IMR-90 (cell line): ENCODE results near the gene DHX38. TPM values are rescaled to one million over a fixed set of nuclear protein-coding genes. Genes with fewer than 3 reads are reported as not detected.

Experiments used
- ATAC-seq: fragments of 200-7000 bp; cut with Tn5 transposase; 2 replicates; pipeline ENCODE4 v1.9.1; 2020; ENCODE audit warnings: low read depth, mild to moderate bottlenecking, moderate library complexity
- BruUV-seq: library from RNA; stranded (reverse); fragments of 400-500 nt; replicated peaks from 2 replicates; lab custom pipeline; 2021; lab: Mats Ljungman, UMichigan
- CTCF ChIA-PET: fragments of 300-600 bp; formaldehyde crosslinking; extraction: SDS; loops from one replicate; lab custom pipeline; 2021; ENCODE audit warnings: antibody characterized with exemption; lab: Yijun Ruan, JAX
- POLR2A ChIA-PET: fragments of 300-600 bp; sonication (Branson Sonifier 250); formaldehyde crosslinking; loops from one replicate; lab custom pipeline; 2022; ENCODE audit warnings: antibody characterized with exemption; ENCODE audit not compliant: unreplicated experiment; lab: Charles Lee
- DNase-seq: peaks from one replicate; pipeline ENCODE4 v3.0.0; 2013
- H2AFZ ChIP-seq: replicated peaks from 2 replicates; pipeline ENCODE3; 2013; ENCODE audit warnings: low read length, mild to moderate bottlenecking; ENCODE audit not compliant: poor library complexity
- H2AK5ac ChIP-seq: 2 replicates; pipeline ENCODE4 v1.6.1; 2013; ENCODE audit warnings: low read depth, low read length, inconsistent platforms
- H2AK9ac ChIP-seq: replicated peaks from 2 replicates; pipeline ENCODE3; 2013; ENCODE audit warnings: mild to moderate bottlenecking, low read depth, low read length, moderate library complexity; ENCODE audit not compliant: poor library complexity
- H2BK120ac ChIP-seq: 2 replicates; pipeline ENCODE4 v1.6.1; 2013; ENCODE audit warnings: low read depth, low read length, inconsistent platforms
- H2BK15ac ChIP-seq: 3 replicates; pipeline ENCODE4 v1.6.1; 2013; ENCODE audit warnings: low read depth, low read length, inconsistent platforms
- H2BK20ac ChIP-seq: 2 replicates; pipeline ENCODE4 v1.6.1; 2013; ENCODE audit warnings: low read depth, mild to moderate bottlenecking, inconsistent platforms, low read length, moderate library complexity
- H2BK5ac ChIP-seq: 2 replicates; pipeline ENCODE4 v1.6.1; 2013; ENCODE audit warnings: mild to moderate bottlenecking, low read depth, low read length, inconsistent platforms; ENCODE audit not compliant: poor library complexity, severe bottlenecking
- H3K14ac ChIP-seq: replicated peaks from 2 replicates; pipeline ENCODE4 v1.6.1; 2013; ENCODE audit warnings: low read depth, low read length, inconsistent platforms
- H3K18ac ChIP-seq: 2 replicates; pipeline ENCODE4 v1.6.1; 2013; ENCODE audit warnings: low read depth, low read length, control low read depth
- H3K23ac ChIP-seq: 2 replicates; pipeline ENCODE4 v1.6.1; 2013; ENCODE audit warnings: low read depth, low read length, inconsistent platforms
- H3K27ac ChIP-seq: 2 replicates; pipeline ENCODE4 v1.5.1; 2013; ENCODE audit warnings: mild to moderate bottlenecking, control low read depth, low read length; ENCODE audit not compliant: insufficient read depth
- H3K27me3 ChIP-seq: 2 replicates; pipeline ENCODE4 v1.6.1; 2013; ENCODE audit warnings: low read length; ENCODE audit not compliant: control insufficient read depth, insufficient read depth
- H3K36me3 ChIP-seq: 2 replicates; pipeline ENCODE4 v1.6.1; 2013; ENCODE audit warnings: low read length, mixed read lengths; ENCODE audit not compliant: control insufficient read depth, insufficient read depth
- H3K4ac ChIP-seq: 2 replicates; pipeline ENCODE4 v1.6.1; 2013; ENCODE audit warnings: low read depth, low read length, inconsistent platforms
- H3K4me1 ChIP-seq: 2 replicates; pipeline ENCODE4 v1.6.1; 2013; ENCODE audit warnings: low read length, mixed read lengths; ENCODE audit not compliant: control insufficient read depth, insufficient read depth
- H3K4me2 ChIP-seq: 2 replicates; pipeline ENCODE4 v1.6.1; 2013; ENCODE audit warnings: low read depth, mild to moderate bottlenecking, control low read depth, low read length, moderate library complexity
- H3K4me3 ChIP-seq: 2 replicates; pipeline ENCODE4 v1.5.1; 2013; ENCODE audit warnings: low read depth, mild to moderate bottlenecking, control low read depth, low read length, moderate library complexity; ENCODE audit not compliant: insufficient read depth
- H3K56ac ChIP-seq: 2 replicates; pipeline ENCODE4 v1.6.1; 2013; ENCODE audit warnings: low read length, inconsistent platforms; ENCODE audit not compliant: insufficient read depth; ENCODE audit errors: extremely low read depth
- H3K79me1 ChIP-seq, 2 experiments: 2 replicates each; pipeline ENCODE4 v1.6.1; 2013; ENCODE audit warnings: low read length in 2 of 2, inconsistent platforms in 1 of 2, low read depth in 1 of 2
- H3K9ac ChIP-seq: 2 replicates; pipeline ENCODE4 v1.6.1; 2013; ENCODE audit warnings: low read depth, low read length, control low read depth
- H3K9me1 ChIP-seq: 2 replicates; pipeline ENCODE4 v1.6.1; 2013; ENCODE audit warnings: low read length, inconsistent platforms; ENCODE audit not compliant: insufficient read depth
- H3K9me3 ChIP-seq: 2 replicates; pipeline ENCODE4 v1.6.1; 2013; ENCODE audit warnings: low read length; ENCODE audit not compliant: control insufficient read depth, insufficient read depth
- H4K20me1 ChIP-seq: 2 replicates; pipeline ENCODE4 v1.6.1; 2013; ENCODE audit warnings: low read length, inconsistent platforms; ENCODE audit not compliant: insufficient read depth
- H4K5ac ChIP-seq: 2 replicates; pipeline ENCODE4 v1.6.1; 2013; ENCODE audit warnings: mild to moderate bottlenecking, low read depth, low read length, control low read depth
- H4K8ac ChIP-seq, 2 experiments: 2 replicates each; pipeline ENCODE4 v1.6.1; 2013; ENCODE audit warnings: low read depth in 2 of 2, low read length in 2 of 2, control low read depth in 1 of 2, inconsistent platforms in 1 of 2
- H4K91ac ChIP-seq: 2 replicates; pipeline ENCODE4 v1.6.1; 2013; ENCODE audit warnings: low read depth, low read length, inconsistent platforms; ENCODE audit not compliant: insufficient read depth
- FOS ChIP-seq: fragments of 150-350 bp; IDR thresholded peaks from 2 replicates; pipeline ENCODE4 v1.6.1; 2016; ENCODE audit warnings: low read depth, low read length
- RCOR1 ChIP-seq: IDR thresholded peaks from 2 replicates; pipeline ENCODE4 v1.6.1; 2012; ENCODE audit warnings: mild to moderate bottlenecking, low read length, improper control_type of control experiment; ENCODE audit not compliant: insufficient replicate concordance
- WGBS, 2 experiments: methylation state at CpG; one replicate each; pipeline versions ENCODE4 v1.1.5 to v1.1.7; 2013; ENCODE audit warnings: missing lambda C conversion rate in 2 of 2; ENCODE audit not compliant: insufficient read length in 1 of 2; ENCODE audit errors: extremely low coverage in 2 of 2; 5-methylcytosine and 5-hydroxymethylcytosine counted together
- dilution Hi-C: fragments of 300-500 bp; cut with HindIII; formaldehyde crosslinking; loops from one replicate; pipeline ENCODE4 v1.14.3; 2018; ENCODE audit warnings: low sequenced_read_pairs; ENCODE audit not compliant: unreplicated experiment
- in situ Hi-C: fragments of 300-500 bp; cut with MboI; formaldehyde crosslinking; loops from 3 replicates; pipeline ENCODE4 v1.14.3; 2019; ENCODE audit warnings: low sequenced_read_pairs, inconsistent platforms, mixed read lengths
- intact Hi-C: fragments of 100-400 bp; cut with micrococcal nuclease; formaldehyde crosslinking; loops from 2 replicates; pipeline ENCODE4 v1.10.0; 2022
- polyA plus RNA-seq, 3 experiments: library from polyadenylated mRNA; depleted of rRNA; stranded (reverse); fragments of >200 nt; gene quantifications; 2 replicates each; pipeline ENCODE4 v1.2.3, GENCODE V29; 2012; ENCODE audit warnings: low replicate concordance in 1 of 3
- total RNA-seq: library from RNA; depleted of rRNA; stranded (reverse); fragments of >200 nt; gene quantifications from 2 replicates; pipeline ENCODE4 v1.2.3, GENCODE V29; 2012

The DHX38 gene
- total and polyA plus RNA-seq, 2 of the 4 experiments (the other 2 are of a cell fraction): 45.4 to 49.6 TPM

DNA sequence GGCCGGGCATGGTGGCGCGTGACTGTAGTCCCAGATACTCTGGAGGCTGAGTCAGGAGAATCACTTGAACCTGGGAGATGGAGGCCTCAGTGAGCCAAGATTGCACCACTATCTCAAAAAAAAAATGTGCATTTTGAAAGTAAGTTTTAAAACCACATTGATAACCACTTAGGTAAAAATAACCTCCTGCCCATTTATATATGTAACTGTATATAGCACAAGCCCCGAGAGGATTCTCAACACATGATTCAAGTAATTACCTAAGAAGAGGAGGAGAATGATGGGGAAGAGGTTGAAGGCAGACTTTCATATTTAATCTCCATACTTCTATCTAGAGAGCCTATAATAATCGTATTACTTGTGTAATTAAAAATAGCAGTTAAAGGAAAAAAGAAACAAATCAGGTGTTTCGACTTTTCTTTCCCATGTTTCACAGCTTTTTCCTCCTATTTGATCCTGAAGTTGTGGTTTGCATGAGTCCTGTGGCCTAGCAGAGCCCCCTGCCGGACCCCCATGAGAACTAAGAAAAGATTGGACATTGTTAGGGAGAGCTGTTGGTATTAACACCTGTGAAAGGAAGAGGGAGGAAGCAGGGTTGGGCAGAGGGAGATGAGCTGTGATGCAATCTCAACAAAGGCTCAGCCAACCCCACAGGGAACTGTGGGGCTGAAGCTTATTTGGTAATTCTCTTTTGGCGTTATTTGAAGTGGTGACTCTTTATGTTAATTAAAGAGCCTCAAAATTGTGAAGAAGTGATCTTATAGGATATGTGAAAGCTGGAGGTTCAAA, 56.2 kb downstream of the DHX38 start:
- H3K14ac ChIP-seq: no peak overlapping the region
- H3K4me3 ChIP-seq: no peak overlapping the region
- H2BK5ac ChIP-seq: no peak overlapping the region
- H3K27ac ChIP-seq: no peak overlapping the region
- BruUV-seq: no TSS peak
- ChIA-PET CTCF (no interaction called here), POLR2A (no interaction called here)
- no peaks in the 10 kb centered on the region for H3K9me3 ChIP-seq
- H3K36me3 ChIP-seq: no peaks in the 10 kb centered on the region
- no CpG with 5 or more reads among the region's 8 CpGs for WGBS, 2 experiments
- no peak overlapping the region for H2BK15ac ChIP-seq
- DNase-seq: no peak
- H4K20me1 ChIP-seq: no peaks in the 10 kb centered on the region
- intact Hi-C loops: no loop called here
- no peak overlapping the region for H2BK20ac ChIP-seq
- no peak overlapping the region for H4K8ac ChIP-seq
- no peak overlapping the region for H3K4ac ChIP-seq
- dilution Hi-C loops: no loop called here
- H3K27me3 ChIP-seq: no peaks in the 10 kb centered on the region
- H2BK120ac ChIP-seq: no peak overlapping the region
- no peak for TF ChIP-seq RCOR1
- TF ChIP-seq FOS: no peak
- no peak overlapping the region for H4K91ac ChIP-seq
- no peak overlapping the region for H3K56ac ChIP-seq
- H3K18ac ChIP-seq: no peak overlapping the region
- no peak for ATAC-seq
- H4K5ac ChIP-seq: no peak overlapping the region
- H2AK9ac ChIP-seq: no peak overlapping the region
- no peak overlapping the region for H3K9ac ChIP-seq
- H3K9me1 ChIP-seq: no peaks in the 10 kb centered on the region
- no peak overlapping the region for H3K4me2 ChIP-seq
- H3K4me1 ChIP-seq: no peaks in the 10 kb centered on the region
- H2AK5ac ChIP-seq: no peak overlapping the region
- no peak overlapping the region for H3K23ac ChIP-seq
- H3K79me1 ChIP-seq: no peaks in the 10 kb centered on the region
- H2AFZ ChIP-seq: no peak overlapping the region
- in situ Hi-C loops: no loop called here
